ENCODE measurements around the gene RNF186.
"Not testable (repeated sequence)": the region's sequence is repeated elsewhere in the genome, so short reads cannot be mapped to it uniquely, and the experiment has no call there.

The RNF186 gene

GRCh38 chr1:19794583-19794982, 20.5 kb downstream of the RNF186 start:
- DNase-seq (ENCODE audit: low read depth in 2 of 2), result no peak

DNA sequence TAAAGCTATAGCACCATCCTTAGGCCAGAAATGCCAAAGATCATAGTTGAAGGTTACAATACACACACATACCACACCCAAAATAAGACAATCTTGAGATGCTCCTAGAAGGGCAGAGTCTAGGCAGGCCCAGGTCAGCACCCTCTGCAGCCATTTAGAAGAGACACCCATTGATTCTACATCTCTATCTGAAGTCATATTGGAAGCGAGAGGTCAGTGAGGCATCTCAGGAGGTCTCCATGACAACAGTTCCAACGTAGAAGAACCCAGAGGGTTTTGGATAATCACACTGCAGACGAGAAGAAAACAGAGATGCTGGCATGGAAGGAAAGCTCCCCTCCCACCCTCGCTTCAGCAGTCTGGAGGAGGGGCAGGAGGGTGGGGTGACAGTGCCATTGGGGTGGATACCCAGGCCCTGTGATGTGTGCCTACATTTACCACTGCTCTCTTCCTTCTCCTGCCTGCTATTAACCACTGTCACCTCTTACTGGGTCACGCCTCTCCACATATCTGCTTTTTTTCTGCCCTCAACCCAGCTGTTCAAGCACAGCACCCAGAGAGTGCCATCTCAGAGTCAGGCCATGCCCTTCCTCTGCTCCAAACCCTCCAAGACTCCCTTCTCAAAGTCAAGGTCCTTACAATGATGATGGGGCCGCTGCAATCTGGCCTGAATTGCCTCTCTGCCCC, 21.6 kb downstream of the RNF186 start:
- DNase-seq (ENCODE audit: low read depth in 2 of 2), result no peak

DNA sequence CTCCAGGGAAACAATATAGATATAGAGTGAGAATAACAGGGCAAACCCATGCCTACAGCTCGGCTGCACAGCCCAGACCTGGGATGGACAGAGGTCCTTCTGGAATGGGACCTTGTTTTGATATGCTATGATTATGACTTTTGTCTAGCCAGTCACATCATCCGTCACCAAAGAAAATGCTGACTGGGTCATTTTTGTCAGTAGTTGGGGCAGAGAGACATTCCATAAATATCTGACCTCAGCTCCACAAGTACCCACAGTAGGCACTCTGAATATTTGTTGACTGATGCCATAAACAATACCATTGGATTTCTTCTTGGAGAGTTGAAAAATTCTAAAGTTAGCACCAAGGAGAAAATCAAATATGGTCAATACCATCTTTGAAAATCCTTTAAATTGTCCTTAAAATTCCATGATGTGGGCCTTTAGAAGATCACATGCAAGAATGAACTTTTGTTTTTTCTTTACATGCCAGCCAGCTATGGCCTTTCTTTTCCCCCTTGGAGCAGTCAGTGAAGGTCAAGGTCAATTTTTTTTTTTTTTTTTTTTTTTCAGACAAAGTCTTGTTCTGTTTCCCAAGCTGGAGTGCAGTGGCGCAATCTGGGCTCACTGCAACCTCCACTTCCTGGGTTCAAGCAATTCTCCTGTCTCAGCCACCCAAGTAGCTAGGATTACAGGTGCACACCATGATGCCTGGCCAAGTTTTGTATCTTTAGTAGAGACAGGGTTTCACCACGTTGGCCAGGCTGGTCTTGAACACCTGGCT, 22.7 kb downstream of the RNF186 start:
- DNase-seq (ENCODE audit: low read depth in 2 of 2), result no peak

DNA sequence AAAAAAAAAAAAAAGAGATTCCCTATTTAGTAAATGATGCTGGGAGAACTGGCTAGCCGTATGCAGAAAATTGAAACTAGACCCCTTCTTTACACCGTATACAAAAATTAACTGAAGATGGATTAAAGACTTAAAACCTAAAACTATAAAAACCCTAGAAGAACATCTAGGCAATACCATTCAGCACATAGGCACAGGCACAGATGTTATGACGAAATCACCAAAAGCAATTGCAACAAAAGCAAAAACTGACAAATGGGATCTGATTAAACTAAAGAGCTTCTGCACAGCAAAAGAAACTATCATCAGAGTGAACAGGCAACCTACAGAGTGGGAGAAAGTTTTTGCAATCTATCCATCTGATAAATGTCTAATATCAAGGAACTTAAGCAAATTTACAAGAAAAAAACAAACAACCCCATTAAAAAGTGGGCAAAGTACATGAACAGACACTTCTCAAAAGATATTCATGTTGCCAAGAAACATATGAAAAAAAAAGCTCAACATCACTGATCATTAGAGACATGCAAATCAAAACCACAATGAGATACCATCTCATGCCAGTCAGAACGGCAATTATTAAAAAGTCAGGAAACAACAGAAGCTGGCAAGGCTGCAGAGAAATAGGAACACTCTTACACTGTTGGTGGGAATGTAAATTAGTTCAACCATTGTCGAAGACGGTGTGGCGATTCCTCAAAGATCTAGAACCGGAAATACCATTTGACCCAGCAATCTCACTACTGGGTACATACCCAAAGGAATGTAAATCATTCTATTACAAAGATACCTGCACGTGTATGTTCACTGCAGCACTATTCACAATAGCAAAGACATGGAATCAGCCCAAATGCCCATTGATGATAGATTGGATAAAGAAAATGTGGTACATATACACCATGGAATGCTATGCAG, 24.8 kb downstream of the RNF186 start:
- DNase-seq (ENCODE audit: low read depth in 2 of 2), result not testable (repeated sequence)

DNA sequence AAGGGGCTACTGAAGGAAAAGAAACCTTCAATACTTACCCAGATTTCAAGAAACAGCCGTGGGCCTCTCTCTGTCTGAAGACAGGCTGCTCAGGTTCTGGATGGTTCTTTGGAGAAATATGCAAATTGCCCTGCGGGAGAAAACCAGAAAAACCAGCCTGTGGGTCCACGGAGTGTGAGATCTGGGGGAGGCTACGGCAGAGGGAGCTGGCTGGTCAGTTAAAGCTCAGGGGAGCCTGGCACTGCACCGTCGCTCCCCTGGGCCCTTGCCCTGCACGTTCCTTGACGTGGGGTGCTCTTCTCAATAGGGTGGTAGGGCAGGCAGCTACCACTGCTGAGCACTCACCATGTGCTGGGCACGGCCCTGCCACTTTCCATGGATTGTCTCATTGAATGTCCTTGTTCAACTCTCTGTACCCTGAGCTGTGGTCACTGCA, 28.1 kb downstream of the RNF186 start:
- DNase-seq (ENCODE audit: low read depth in 2 of 2), result no peak

DNA sequence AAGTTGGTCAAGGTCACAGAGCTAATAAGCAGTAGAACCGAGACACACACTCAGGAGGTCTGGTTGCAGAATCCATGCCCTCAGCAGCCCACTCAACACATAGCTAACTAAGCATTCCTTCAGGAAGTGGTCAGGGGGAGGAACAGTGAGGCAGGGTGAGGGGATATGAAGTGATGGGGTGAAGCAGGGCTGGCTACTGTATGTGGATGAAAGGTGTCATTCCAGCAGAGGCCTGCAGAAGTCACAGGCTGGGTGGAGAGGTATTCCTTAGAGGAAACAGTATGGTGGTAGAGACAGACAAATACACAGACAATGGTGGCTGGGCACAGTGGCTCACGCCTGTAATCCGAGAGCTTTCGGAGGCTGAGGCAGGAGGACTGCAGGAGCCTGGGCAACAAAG, 29.4 kb downstream of the RNF186 start:
- no peak for DNase-seq (ENCODE audit: low read depth in 2 of 2)

- DNase-seq (ENCODE audit: low read depth in 2 of 2), result no peak
These were observed 34.7 kb downstream of the RNF186 start for GRCh38 chr1:19780267-19780877.

DNA sequence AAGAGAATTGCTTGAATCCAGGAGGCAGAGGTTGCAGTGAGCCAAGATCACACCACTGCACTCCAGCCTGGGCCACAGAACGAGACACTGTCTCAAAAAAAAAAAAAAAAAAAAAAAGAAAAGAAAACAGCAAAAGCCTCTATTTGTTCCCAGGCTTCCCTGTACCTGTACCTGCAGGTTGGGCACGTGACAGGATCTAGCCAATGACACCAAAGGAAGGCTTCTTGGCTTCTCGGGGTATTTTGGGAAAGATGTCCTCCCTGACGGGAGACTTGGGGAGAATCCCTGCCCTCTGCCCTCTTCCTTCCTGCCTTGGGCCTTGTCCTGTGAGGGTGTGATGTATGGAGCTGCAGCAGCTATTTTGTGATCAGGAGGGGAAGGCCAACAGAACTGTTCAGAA, 38.1 kb downstream of the RNF186 start:
- DNase-seq (ENCODE audit: low read depth in 2 of 2), result no peak

DNA sequence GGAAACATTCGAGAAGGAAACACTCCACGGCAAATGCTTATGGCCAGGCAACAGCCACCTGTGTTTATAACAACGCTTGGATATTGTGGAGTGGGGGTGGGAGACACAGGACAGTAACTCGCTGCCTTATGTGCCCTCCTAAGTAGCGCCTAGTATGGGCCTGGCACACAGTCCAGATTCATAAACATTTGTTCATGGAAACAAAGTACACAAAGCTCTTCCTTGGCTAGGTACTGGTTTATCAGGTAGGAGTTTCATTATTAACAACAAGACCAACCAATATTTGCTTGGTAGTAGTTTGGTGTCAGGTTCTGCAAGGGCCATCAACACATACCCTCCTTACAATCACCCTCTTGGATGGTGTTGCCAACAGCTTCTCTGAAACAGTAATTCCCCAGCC, 38.8 kb downstream of the RNF186 start:
- no peak for DNase-seq (ENCODE audit: low read depth in 2 of 2)

- no peak for DNase-seq (ENCODE audit: low read depth in 2 of 2)
These were observed 39.3 kb downstream of the RNF186 start for GRCh38 chr1:19775831-19776230.

GRCh38 chr1:19775317-19775716, 39.8 kb downstream of the RNF186 start:
- no peak for DNase-seq (ENCODE audit: low read depth in 2 of 2)

GRCh38 chr1:19774180-19774785, 40.8 kb downstream of the RNF186 start:
- DNase-seq (ENCODE audit: low read depth in 2 of 2), result no peak

DNA sequence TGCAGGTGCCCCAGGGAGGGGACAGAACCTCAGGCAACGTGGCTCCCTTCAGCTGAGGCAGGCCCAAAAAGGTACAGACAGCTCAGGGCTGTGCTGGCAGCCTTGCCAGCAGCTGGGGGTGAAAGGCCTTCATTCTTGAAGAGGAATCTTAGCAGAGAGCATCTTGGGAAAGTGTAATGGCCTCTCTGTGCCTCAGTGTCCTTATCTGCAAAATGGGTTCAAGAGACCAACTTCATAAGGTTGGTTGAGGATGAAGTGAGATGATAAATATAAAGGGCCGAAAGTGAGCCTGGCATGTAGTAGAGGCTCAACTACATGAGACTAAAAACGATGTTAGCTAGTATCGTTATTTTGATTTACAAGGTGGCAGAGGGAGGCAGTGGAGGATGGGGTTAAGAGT, 41.6 kb downstream of the RNF186 start:
- no peak for DNase-seq (ENCODE audit: low read depth in 2 of 2)

DNA sequence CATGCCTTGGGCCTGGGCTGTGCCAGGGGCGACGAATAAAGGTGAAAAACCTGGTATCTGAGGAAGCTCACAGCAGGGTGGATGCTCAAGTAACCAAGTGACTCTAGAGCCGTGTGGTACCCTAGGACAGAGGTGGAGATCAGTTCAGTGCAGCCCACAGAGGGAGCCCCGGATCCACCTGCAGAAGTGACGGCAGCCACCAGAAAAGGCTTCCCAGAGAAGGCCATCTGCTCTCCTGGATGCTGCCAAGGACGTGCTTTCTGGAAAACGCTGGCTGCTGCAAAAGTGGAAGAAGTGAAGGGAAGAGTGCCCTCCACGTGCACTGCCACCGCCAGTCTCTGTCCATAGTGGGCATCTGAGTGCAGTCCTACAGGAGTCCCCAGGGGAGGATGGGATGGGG, 43.0 kb downstream of the RNF186 start:
- DNase-seq (ENCODE audit: low read depth in 2 of 2), result no peak

- DNase-seq (ENCODE audit: low read depth in 2 of 2), result no peak
These were observed 43.7 kb downstream of the RNF186 start for GRCh38 chr1:19771350-19771749.

DNA sequence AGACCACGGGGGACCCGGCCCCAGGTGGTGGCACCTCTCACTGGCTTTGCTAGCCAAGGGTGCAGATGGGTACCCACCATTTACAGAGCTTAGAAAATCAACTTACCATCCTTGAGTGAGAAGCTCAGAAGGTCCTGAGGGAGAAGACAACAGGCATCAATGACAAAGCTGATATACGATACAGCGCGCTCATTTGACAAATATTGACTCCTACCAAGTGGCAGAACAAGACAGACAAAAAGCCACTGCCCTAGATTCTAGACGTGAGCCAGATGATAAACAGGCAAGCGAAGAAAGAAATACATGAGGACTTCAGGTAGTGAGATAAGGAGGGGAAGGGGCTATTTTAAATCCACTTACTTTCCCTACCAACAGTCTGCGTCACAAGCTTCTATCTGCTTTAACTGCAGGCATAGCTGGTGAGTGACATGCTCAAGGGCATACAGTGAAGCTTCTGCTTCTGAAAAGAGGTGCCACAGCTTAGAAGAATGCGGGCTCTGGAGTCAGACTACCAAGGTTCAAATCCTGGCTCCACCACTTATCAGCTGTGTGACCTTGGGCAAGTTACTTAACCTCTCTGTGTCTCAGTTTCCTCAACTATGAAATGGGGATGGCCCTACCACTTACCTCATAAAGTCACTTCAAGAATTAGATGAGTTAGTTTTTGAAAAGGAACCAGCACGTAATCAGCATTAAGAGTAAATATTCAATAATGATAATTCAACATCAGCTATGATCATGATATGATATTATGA, 44.5 kb downstream of the RNF186 start:
- no peak for DNase-seq (ENCODE audit: low read depth in 2 of 2)

- DNase-seq (ENCODE audit: low read depth in 2 of 2), result no peak
These were observed 45.7 kb downstream of the RNF186 start for GRCh38 chr1:19769211-19769932.

- DNase-seq (ENCODE audit: low read depth in 2 of 2), result no peak
These were observed 46.5 kb downstream of the RNF186 start for GRCh38 chr1:19768353-19769210.

- DNase-seq (ENCODE audit: low read depth in 2 of 2), result peak in 1 of 2 donors; percentile 8
These were observed 49.5 kb downstream of the RNF186 start for GRCh38 chr1:19765623-19766022.
